ENCODE data around the gene UBTD1.

The UBTD1 gene

DNA sequence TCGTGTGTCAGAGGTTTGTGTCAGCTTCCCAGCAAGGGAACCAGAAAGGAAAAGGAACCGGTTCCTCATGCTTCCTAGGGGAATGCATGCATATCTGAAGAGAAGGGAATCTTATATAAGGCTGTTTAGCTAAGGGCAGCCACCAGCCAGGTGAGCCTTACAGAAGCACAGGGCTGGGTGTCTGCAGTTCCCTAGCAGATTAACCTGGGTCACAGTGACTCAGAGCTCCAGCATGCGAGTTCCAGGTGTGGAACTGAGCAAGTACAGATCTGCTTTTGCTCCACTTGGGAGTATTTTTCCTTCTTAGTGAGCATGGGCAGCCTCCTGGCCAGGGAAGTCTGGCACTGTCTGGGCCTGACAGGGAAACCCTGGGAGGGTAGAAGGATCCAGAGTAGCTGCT, 72.9 kb downstream of the UBTD1 start:
- TF ChIP-seq, protein P1, sequence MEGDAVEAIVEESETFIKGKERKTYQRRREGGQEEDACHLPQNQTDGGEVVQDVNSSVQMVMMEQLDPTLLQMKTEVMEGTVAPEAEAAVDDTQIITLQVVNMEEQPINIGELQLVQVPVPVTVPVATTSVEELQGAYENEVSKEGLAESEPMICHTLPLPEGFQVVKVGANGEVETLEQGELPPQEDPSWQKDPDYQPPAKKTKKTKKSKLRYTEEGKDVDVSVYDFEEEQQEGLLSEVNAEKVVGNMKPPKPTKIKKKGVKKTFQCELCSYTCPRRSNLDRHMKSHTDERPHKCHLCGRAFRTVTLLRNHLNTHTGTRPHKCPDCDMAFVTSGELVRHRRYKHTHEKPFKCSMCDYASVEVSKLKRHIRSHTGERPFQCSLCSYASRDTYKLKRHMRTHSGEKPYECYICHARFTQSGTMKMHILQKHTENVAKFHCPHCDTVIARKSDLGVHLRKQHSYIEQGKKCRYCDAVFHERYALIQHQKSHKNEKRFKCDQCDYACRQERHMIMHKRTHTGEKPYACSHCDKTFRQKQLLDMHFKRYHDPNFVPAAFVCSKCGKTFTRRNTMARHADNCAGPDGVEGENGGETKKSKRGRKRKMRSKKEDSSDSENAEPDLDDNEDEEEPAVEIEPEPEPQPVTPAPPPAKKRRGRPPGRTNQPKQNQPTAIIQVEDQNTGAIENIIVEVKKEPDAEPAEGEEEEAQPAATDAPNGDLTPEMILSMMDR (IDR thresholded peaks at IDR 0.05; ENCODE audit: insufficient read depth, low read length, poor library complexity, severe bottlenecking), result no peak
- TF ChIP-seq EZH2phosphoT487 (conservative IDR thresholded peaks at IDR 0.05; ENCODE audit: low read length), result no peak
- no peaks in the 10 kb centered on the region for H4K20me1 ChIP-seq (ENCODE audit: low read depth, low read length)
- no peaks in the 10 kb centered on the region for H3K36me3 ChIP-seq (ENCODE audit: low read length)
- no peak overlapping the region for H3K4me2 ChIP-seq (ENCODE audit: low read depth, low read length, poor library complexity, severe bottlenecking)
- no peak overlapping the region for H3K9ac ChIP-seq (ENCODE audit: low read length)
- H2AFZ ChIP-seq (ENCODE audit: low read depth, low read length, severe bottlenecking), result no peak overlapping the region
- H3K9me2 ChIP-seq (replicated peaks; ENCODE audit: insufficient read depth, low read length), result no peaks in the 10 kb centered on the region
- no peaks in the 10 kb centered on the region for H3F3A ChIP-seq (ENCODE audit: insufficient read depth)
- H3K27me3 ChIP-seq (ENCODE audit: low read length), result no peaks in the 10 kb centered on the region
- H3K27ac ChIP-seq (ENCODE audit: low read depth, low read length), result no peak overlapping the region
- H3K4me3 ChIP-seq (ENCODE audit: insufficient read depth, low read length, poor library complexity, severe bottlenecking), result no peak overlapping the region
- H3K9me3 ChIP-seq (ENCODE audit: insufficient read depth, low read length), result no peaks in the 10 kb centered on the region
- no peaks in the 10 kb centered on the region for H3K79me2 ChIP-seq (ENCODE audit: insufficient read depth, low read length)

DNA sequence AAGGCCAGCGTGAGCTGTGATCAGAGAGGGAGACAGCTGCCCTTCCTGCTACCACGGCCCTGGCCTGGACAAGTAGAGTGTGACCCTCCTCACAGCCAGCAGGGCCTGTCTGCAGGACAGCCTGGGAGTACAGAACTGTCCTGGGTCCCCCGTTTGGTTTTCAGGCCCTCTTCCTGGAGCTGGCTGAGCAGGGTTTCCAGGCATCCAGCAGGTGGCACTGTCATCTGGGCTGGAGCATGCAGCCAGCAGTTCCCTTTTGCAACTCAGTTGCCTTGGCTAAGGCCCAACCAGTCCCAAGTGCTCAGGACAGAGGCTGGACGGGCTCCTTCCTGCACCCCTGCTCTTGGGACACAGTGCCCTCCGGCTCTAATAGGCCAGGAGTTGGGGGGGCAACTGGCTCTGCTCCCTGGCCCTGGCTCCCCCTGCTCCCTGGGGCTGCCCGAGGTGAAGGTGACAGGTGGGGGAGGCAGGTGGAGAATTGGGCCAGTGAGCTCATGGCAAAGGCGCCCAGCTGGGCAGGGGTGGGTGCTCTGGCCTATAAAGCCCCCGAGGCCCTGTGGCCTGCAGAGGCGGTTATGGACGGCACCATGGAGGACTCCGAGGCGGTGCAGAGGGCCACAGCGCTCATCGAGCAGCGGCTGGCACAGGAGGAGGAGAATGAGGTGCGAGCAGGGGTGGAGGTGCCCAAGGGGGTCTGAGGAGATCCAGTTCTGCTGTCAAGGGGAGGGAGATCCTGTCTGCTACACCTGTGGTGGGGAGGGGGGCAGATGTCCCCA, 73.7 kb downstream of the UBTD1 start, which contains the start of gene ANKRD2:
Gene ANKRD2 (plus strand): TSS at position 566 of the 776 bp plus-strand sequence. CDS start 10 bp downstream, at position 576.
- Histone ChIP-seq H3K9me3 (ENCODE audit: insufficient read depth, low read length) (no peaks in the 10 kb centered on the region), H3K27ac (ENCODE audit: low read depth, low read length) (no peak within 1 kb of the TSS), H3K27me3 (ENCODE audit: low read length) (no peaks in the 10 kb centered on the region), H3K36me3 (ENCODE audit: low read length) (no peaks in the 10 kb centered on the region), H3K9me2 (replicated peaks; ENCODE audit: insufficient read depth, low read length) (no peaks in the 10 kb centered on the region), H3K4me2 (ENCODE audit: low read depth, low read length, poor library complexity, severe bottlenecking) (no peak within 1 kb of the TSS), H3K4me3 (ENCODE audit: insufficient read depth, low read length, poor library complexity, severe bottlenecking) (no peak within 1 kb of the TSS), H4K20me1 (ENCODE audit: low read depth, low read length) (no peaks in the 10 kb centered on the region), H2AFZ (ENCODE audit: low read depth, low read length, severe bottlenecking) (no peak within 1 kb of the TSS), H3F3A (ENCODE audit: insufficient read depth) (no peaks in the 10 kb centered on the region), H3K79me2 (ENCODE audit: insufficient read depth, low read length) (no peaks in the 10 kb centered on the region), H3K9ac (ENCODE audit: low read length) (no peak within 1 kb of the TSS)
- TF ChIP-seq EZH2phosphoT487 (conservative IDR thresholded peaks at IDR 0.05; ENCODE audit: low read length), result no peak
- TF ChIP-seq, protein P1 (IDR thresholded peaks at IDR 0.05; ENCODE audit: insufficient read depth, low read length, poor library complexity, severe bottlenecking), result peak; percentile 70

DNA sequence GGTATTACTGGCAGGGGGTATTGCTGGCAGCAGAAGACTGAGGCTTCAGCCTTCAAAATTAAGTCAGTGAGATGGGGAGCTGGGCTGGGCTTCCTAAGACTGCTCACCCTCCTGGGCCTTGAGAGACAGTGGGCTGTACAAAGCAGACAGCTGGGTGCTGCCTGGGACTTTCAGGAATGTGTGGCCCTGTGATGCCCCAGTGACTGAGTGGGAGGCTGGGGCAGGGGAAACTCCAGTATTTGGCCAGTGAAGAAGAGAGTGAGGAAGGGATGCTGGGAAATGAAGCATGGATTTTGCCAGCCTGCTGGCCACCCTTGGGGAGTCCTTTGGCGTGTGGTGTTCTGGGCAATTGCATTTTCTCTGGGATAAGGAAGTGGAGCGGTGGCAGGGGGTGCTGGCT, 74.3 kb downstream of the UBTD1 start:
- no peaks in the 10 kb centered on the region for H3K9me3 ChIP-seq (ENCODE audit: insufficient read depth, low read length)
- H3F3A ChIP-seq (ENCODE audit: insufficient read depth), result no peaks in the 10 kb centered on the region
- no peaks in the 10 kb centered on the region for H3K79me2 ChIP-seq (ENCODE audit: insufficient read depth, low read length)
- H3K27me3 ChIP-seq (ENCODE audit: low read length), result no peaks in the 10 kb centered on the region
- no peak for TF ChIP-seq EZH2phosphoT487 (conservative IDR thresholded peaks at IDR 0.05; ENCODE audit: low read length)
- TF ChIP-seq, protein P1 (IDR thresholded peaks at IDR 0.05; ENCODE audit: insufficient read depth, low read length, poor library complexity, severe bottlenecking), result no peak
- no peak overlapping the region for H3K9ac ChIP-seq (ENCODE audit: low read length)
- H3K4me3 ChIP-seq (ENCODE audit: insufficient read depth, low read length, poor library complexity, severe bottlenecking), result no peak overlapping the region
- H4K20me1 ChIP-seq (ENCODE audit: low read depth, low read length), result no peaks in the 10 kb centered on the region
- H3K36me3 ChIP-seq (ENCODE audit: low read length), result no peaks in the 10 kb centered on the region
- no peak overlapping the region for H3K4me2 ChIP-seq (ENCODE audit: low read depth, low read length, poor library complexity, severe bottlenecking)
- no peaks in the 10 kb centered on the region for H3K9me2 ChIP-seq (replicated peaks; ENCODE audit: insufficient read depth, low read length)
- H3K27ac ChIP-seq (ENCODE audit: low read depth, low read length), result no peak overlapping the region
- H2AFZ ChIP-seq (ENCODE audit: low read depth, low read length, severe bottlenecking), result no peak overlapping the region

Data from SU-DHL-6 (cell line).